GM06990 (cell line): ENCODE measurements around the gene ANKRD11.

Experiments used
- DNase-seq: peaks from one replicate; pipeline ENCODE4 v3.0.0-alpha.2; 2011; ENCODE audit not compliant: insufficient read length; ENCODE audit errors: extremely low read depth
- H3K27me3 ChIP-seq: replicated peaks from 2 replicates; pipeline ENCODE4 v1.6.0; 2011; ENCODE audit warnings: low read length; ENCODE audit not compliant: control insufficient read depth, insufficient read depth
- H3K36me3 ChIP-seq: 2 replicates; pipeline ENCODE4 v1.5.1; 2011; ENCODE audit warnings: low read length; ENCODE audit not compliant: control insufficient read depth, insufficient read depth
- H3K4me3 ChIP-seq: replicated peaks from 2 replicates; pipeline ENCODE4 v1.5.1; 2011; ENCODE audit warnings: low read depth, mild to moderate bottlenecking, control low read depth, low read length
- TF ChIP-seq, protein P1 (sequence below): IDR thresholded peaks from 2 replicates; pipeline ENCODE4 v1.5.1; 2011; ENCODE audit warnings: low read length, control low read depth, mild to moderate bottlenecking, inconsistent platforms; ENCODE audit not compliant: insufficient read depth, poor library complexity, severe bottlenecking

The ANKRD11 gene

DNA sequence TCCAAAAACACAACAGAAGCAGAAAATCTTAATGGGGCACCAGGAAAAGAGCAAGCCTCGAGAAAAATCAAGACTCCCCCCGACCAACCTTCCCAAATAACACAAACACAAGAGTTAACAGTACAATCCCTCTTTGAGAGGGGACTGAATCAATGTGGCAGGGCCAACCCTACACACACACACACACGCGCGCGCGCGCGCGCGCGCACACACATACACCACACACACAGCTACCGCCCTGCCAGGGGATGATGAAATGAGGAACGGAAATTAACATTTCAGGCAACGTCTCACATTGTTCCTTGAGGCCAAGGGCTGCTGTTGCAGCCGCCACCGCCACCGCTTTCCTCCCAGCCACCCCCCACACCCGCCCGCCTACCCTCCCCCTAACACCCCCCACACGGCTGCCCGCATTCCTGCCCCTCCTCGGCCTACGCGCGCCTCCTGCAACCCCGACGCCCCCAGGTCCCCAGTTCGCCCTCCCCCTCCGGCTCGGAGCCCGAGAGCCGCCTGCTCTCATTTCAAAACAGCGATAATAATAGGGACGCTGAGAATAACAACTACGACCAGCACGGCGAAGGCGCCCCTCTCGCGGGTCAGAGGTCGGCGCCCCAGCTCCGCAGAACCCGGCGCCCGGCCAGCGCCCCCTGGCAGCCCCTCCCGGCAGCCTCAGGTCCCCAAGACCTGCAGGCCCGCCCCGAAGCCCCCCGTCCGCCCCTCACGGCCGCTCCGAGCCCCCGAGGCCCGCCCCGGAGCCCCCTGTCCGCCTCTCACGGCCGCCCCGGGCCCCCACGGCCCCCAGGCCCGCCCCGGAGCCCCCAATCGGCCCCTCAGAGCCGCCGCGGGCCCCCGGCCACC, 1.1 kb downstream of the ANKRD11 start:
- Histone ChIP-seq H3K27me3 (no peaks in the 10 kb centered on the region), H3K4me3 (peak overlapping the region; percentile 58), H3K36me3 (no peaks in the 10 kb centered on the region)
- peak; percentile 89 for DNase-seq
- TF ChIP-seq, protein P1, sequence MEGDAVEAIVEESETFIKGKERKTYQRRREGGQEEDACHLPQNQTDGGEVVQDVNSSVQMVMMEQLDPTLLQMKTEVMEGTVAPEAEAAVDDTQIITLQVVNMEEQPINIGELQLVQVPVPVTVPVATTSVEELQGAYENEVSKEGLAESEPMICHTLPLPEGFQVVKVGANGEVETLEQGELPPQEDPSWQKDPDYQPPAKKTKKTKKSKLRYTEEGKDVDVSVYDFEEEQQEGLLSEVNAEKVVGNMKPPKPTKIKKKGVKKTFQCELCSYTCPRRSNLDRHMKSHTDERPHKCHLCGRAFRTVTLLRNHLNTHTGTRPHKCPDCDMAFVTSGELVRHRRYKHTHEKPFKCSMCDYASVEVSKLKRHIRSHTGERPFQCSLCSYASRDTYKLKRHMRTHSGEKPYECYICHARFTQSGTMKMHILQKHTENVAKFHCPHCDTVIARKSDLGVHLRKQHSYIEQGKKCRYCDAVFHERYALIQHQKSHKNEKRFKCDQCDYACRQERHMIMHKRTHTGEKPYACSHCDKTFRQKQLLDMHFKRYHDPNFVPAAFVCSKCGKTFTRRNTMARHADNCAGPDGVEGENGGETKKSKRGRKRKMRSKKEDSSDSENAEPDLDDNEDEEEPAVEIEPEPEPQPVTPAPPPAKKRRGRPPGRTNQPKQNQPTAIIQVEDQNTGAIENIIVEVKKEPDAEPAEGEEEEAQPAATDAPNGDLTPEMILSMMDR: peak; percentile 17

DNA sequence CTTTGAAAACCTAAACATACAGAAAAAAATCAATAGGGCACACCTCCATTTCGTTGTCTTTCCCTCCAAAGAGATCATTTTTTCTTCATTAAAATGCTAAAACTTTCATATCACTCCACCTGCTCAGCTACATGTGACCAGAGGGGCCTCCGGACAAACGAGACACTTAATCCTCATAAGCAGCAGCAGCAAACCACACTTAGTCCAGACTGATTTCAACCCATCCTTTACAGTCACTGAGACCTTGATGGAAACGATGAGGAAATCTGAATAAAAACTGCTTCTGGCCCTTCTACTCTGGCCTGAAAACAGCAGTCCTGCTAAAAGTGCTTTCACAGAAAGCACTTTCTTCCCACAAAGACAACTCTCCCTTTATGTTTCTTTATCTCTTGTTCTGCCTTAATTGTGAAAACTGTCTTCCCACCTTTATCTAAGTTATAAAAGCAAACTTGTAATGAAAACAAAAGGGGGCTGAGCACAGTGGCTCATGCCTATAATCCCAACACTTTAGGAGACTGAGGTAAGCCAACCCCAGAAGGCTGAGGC, 4.6 kb downstream of the ANKRD11 start:
- no peaks in the 10 kb centered on the region for H3K27me3 ChIP-seq
- no peaks in the 10 kb centered on the region; the same call in 1 of the 2 replicates for H3K36me3 ChIP-seq
- TF ChIP-seq, protein P1: no peak
- DNase-seq: no peak
- peak overlapping the region; percentile 34 for H3K4me3 ChIP-seq

DNA sequence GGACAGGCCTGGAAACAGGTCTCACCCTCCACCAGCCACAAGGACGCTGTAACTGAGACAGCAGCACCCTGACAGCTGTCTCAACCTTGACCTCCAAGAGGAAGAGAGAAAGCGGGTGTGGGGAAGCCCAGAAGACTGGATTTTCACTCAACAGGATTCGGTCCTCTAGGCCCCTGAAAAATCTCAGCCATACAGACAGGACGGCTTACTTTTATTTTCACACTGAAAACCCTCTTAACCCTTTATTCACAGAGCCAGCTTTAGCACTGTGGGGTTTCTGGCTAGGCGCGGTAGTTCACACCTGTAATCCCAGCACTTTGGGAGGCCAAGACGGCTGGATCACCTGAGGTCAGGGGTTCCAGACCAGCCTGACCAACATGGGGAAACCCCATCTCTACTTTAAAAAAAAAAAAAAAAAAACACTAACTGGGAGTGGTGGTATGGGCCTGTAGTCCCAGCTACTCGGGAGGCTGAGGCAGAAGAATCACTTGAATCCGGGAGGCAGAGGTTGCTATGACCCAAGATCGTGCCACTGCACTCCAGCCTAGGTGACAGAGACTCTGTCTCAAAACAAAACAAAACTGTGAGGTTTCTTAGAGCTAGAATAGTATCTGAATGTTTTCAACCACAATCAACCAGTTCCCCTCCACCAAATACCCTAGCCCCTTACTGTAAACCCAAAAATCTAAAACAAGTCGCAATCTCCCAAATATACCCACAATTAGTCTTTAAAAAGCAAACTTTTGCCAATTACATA, 5.3 kb downstream of the ANKRD11 start:
- peak overlapping the region; percentile 6 for H3K4me3 ChIP-seq
- H3K27me3 ChIP-seq: no peaks in the 10 kb centered on the region
- no peaks in the 10 kb centered on the region; the same call in 1 of the 2 replicates for H3K36me3 ChIP-seq
- DNase-seq: no peak
- TF ChIP-seq, protein P1: no peak

DNA sequence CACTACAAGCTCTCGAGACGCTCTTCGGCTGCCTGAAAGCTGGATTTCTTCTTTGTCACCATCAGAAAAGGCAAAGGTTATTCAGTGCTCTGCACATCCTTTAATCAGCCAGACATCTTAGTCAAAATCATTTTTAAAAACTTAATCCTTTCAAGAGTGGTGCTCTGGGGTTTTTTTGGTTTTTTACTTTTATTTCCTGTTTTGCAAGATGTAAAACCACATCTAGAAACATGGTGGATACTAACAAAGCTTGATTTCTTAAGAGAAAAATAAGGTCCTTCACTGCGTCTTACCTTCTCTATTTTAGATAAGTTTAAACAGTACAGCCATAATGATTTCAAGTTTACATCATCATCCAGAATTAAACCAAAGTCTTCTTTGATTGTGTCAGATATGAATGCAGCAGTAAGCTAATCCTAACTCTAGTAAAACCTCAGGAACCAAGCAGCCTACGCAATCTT, 6.3 kb downstream of the ANKRD11 start:
- TF ChIP-seq, protein P1: no peak
- no peak for DNase-seq

DNA sequence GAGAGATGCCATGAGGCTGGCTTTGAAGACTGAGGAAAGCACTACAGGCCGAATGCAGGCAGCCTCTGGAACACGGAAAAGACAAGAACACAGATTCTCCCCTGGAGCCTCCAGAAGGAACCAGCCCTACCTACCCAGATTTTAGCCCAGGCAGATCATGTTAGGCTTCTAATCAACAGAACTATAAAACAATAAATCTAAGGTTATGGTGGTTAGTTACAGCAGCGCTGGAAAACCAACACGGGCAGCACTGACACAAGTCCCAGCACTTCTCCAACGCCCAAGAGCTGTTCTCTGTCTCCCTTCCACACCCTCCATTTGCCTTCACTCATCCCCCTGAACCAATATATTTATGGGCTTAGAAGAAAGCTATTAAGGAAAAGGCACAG, 7.5 kb downstream of the ANKRD11 start:
- Histone ChIP-seq H3K27me3 (no peaks in the 10 kb centered on the region), H3K4me3 (no peak overlapping the region), H3K36me3 (no peaks in the 10 kb centered on the region; the same call in 1 of the 2 replicates)
- no peak for DNase-seq
- TF ChIP-seq, protein P1: no peak

More for the DNA sequence above, 6.3 kb downstream of the ANKRD11 start:
- Histone ChIP-seq H3K27me3 (no peaks in the 10 kb centered on the region), H3K4me3 (peak overlapping the region; percentile 30), H3K36me3 (no peaks in the 10 kb centered on the region; the same call in 1 of the 2 replicates)
